Colonic mucosa (tissue), 4 donors: Measurements from ENCODE around the gene KRT26. TPM values are rescaled to one million over a fixed set of nuclear protein-coding genes. Genes with fewer than 3 reads are reported as not detected.

ENCODE experiments used
- DNase-seq: peaks from one replicate; pipeline ENCODE4 v3.0.0-alpha.2; 2020
- H3K27ac ChIP-seq: fragments of 200-600 bp; one replicate; pipeline ENCODE4 v1.8.0; 2021
- H3K27me3 ChIP-seq: fragments of 200-600 bp; one replicate; pipeline ENCODE4 v1.8.0; 2021
- H3K36me3 ChIP-seq: fragments of 200-600 bp; one replicate; pipeline ENCODE4 v1.8.0; 2021
- H3K4me1 ChIP-seq: fragments of 200-600 bp; one replicate; pipeline ENCODE4 v1.8.0; 2021; ENCODE audit warnings: mild to moderate bottlenecking
- H3K4me3 ChIP-seq: fragments of 200-600 bp; one replicate; pipeline ENCODE4 v1.8.0; 2021
- H3K9ac ChIP-seq, 2 donors: one replicate each; pipeline ENCODE4 v1.7.0; 2013; ENCODE audit warnings: control low read depth in 2 of 2, low read depth in 2 of 2, low read length in 2 of 2
- H3K9me3 ChIP-seq: fragments of 200-600 bp; one replicate; pipeline ENCODE4 v1.8.0; 2021
- intact Hi-C: fragments of 100-400 bp; cut with DNase I; formaldehyde crosslinking; loops from one replicate; pipeline ENCODE4 v1.14.1; 2022
- total RNA-seq, 2 donors: library from RNA; stranded (reverse); fragmentation: NEBNext Ultra II Directional in 1 of 2; extraction: Animal tissue kit (Norgen Biotek cat#: 25700) in 1 of 2; gene quantifications; one replicate each; pipeline ENCODE4 v1.2.1, GENCODE V29; 2021
- TF ChIP-seq, protein P1 (sequence below): fragments of 200-600 bp; IDR thresholded peaks from one replicate; pipeline ENCODE4 v1.8.0; 2022; ENCODE audit warnings: antibody characterized with exemption, mild to moderate bottlenecking
- donor health status: healthy.
- donor health status: DM: no; HTN: no; CAD: no.
- donor health status: DM: no; HTN: no; CAD: no.

KRT26 gene
- total RNA-seq, 2 donors from 2014 or later: not detected

DNA sequence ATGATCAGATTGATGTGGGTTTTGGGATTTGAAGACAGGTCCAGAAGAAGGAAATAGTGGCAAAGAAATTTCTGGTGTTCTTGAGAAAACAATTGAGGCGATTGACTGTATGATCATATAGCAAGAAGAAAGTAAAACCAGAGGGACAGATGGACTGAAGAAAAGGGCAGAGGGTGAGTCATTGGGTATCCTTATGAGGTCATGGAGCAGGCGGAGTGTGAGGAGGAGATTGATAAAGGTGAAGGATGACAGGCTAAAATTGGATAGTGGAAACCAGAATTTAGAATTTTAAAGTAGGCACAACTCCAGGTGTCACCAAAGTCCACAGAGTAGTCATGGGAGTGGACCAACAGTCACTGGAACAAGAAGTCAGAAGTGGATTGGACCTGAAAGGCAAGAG is 29.2 kb upstream of the KRT26 start:
- TF ChIP-seq, protein P1, sequence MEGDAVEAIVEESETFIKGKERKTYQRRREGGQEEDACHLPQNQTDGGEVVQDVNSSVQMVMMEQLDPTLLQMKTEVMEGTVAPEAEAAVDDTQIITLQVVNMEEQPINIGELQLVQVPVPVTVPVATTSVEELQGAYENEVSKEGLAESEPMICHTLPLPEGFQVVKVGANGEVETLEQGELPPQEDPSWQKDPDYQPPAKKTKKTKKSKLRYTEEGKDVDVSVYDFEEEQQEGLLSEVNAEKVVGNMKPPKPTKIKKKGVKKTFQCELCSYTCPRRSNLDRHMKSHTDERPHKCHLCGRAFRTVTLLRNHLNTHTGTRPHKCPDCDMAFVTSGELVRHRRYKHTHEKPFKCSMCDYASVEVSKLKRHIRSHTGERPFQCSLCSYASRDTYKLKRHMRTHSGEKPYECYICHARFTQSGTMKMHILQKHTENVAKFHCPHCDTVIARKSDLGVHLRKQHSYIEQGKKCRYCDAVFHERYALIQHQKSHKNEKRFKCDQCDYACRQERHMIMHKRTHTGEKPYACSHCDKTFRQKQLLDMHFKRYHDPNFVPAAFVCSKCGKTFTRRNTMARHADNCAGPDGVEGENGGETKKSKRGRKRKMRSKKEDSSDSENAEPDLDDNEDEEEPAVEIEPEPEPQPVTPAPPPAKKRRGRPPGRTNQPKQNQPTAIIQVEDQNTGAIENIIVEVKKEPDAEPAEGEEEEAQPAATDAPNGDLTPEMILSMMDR: no peak
- H3K4me1 ChIP-seq: no peaks in the 10 kb centered on the region
- H3K9me3 ChIP-seq: no peaks in the 10 kb centered on the region
- DNase-seq: no peak
- no peak overlapping the region for H3K4me3 ChIP-seq
- peaks cover 5% of the 10 kb centered on the region for H3K27me3 ChIP-seq
- intact Hi-C loops: loop anchor here (5.0 kb wide), 2 partner anchors 846 to 861 kb away; no protein-coding TSS in a partner anchor
- H3K9ac ChIP-seq: no peak overlapping the region
- H3K27ac ChIP-seq: no peak overlapping the region
- H3K36me3 ChIP-seq: no peaks in the 10 kb centered on the region

DNA sequence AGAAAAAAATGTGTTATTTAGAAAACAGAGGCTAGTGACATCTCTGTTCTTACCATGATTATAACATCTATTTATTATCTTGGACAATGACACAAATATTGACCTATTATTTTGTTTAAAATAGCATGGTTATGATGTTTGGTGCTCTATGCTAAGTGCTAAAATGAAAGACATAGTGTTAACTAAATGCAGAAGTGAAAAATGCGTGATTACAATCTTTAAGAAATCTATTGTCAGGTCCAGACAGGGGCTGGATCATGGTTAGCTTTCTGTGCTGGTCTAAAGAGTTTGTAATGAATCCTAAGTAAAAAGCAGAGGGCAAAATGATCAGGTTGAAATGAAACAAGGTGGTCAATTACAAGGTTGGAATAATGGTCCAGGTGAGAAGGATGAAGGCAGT is 28.4 kb upstream of the KRT26 start:
- Histone ChIP-seq H3K27me3 (peaks cover 5% of the 10 kb centered on the region), H3K4me3 (no peak overlapping the region), H3K9me3 (no peaks in the 10 kb centered on the region), H3K9ac (no peak overlapping the region), H3K4me1 (no peaks in the 10 kb centered on the region), H3K36me3 (no peaks in the 10 kb centered on the region), H3K27ac (no peak overlapping the region)
- intact Hi-C loops: loop anchor here (5.0 kb wide), 2 partner anchors 847 to 862 kb away; no protein-coding TSS in a partner anchor
- TF ChIP-seq, protein P1: no peak
- no peak for DNase-seq

DNA sequence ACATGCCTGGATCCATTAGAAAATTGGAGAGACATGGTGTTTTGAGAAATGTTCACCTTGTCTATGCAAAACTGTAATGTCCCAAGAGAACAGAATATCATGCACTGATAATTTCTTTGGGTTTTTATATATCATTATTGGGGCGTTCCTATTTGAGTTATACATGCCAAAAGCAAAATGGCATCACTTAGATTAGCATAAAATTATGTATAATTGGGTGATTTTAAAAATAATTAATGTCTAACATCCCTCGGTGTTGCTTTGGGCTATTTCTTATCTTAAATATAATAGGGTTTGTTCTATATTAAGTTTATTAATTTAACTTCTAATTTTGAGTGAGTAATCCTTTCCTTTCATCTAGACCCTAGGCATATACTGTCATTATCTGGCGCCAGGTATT is 27.9 kb upstream of the KRT26 start, which contains the start of gene KRT28:
TSS of gene KRT28 (minus strand) at position 101 of the 400 bp plus-strand sequence. CDS start at position 35, 66 bp downstream.
- H3K36me3 ChIP-seq: no peaks in the 10 kb centered on the region
- H3K4me1 ChIP-seq: no peaks in the 10 kb centered on the region
- TF ChIP-seq, protein P1: no peak
- no peak within 1 kb of the TSS for H3K9ac ChIP-seq
- intact Hi-C loops: loop anchor here (5.0 kb wide), 2 partner anchors 847 to 862 kb away; no protein-coding TSS in a partner anchor
- H3K9me3 ChIP-seq: no peaks in the 10 kb centered on the region
- no peak for DNase-seq
- no peak within 1 kb of the TSS for H3K4me3 ChIP-seq
- no peak within 1 kb of the TSS for H3K27ac ChIP-seq
- H3K27me3 ChIP-seq: peaks cover 5% of the 10 kb centered on the region

DNA sequence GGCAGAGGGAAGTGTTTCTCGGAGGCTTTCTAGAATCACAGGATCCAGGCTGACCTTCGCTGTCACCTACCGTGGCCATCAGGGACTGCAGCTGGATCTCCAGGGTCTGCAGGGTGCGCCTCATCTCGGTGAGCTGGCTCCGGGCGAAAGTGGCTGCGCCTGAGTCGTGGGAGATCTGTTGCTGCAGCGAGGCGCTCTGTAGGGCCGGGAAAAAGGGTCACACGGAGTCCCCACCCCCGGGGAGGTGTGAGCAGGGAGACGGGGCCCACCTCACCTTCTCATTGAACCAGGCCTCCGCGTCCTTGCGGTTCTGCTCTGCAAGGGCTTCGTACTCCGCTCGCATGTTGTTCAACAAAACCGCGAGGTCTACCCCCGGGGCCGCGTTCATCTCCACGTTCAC is 24.8 kb upstream of the KRT26 start:
- intact Hi-C loops: no loop called here
- Histone ChIP-seq H3K4me3 (no peak overlapping the region), H3K4me1 (no peaks in the 10 kb centered on the region), H3K9me3 (no peaks in the 10 kb centered on the region), H3K27me3 (peaks cover 5% of the 10 kb centered on the region), H3K36me3 (no peaks in the 10 kb centered on the region), H3K9ac (no peak overlapping the region), H3K27ac (no peak overlapping the region)
- TF ChIP-seq, protein P1: no peak
- no peak for DNase-seq

DNA sequence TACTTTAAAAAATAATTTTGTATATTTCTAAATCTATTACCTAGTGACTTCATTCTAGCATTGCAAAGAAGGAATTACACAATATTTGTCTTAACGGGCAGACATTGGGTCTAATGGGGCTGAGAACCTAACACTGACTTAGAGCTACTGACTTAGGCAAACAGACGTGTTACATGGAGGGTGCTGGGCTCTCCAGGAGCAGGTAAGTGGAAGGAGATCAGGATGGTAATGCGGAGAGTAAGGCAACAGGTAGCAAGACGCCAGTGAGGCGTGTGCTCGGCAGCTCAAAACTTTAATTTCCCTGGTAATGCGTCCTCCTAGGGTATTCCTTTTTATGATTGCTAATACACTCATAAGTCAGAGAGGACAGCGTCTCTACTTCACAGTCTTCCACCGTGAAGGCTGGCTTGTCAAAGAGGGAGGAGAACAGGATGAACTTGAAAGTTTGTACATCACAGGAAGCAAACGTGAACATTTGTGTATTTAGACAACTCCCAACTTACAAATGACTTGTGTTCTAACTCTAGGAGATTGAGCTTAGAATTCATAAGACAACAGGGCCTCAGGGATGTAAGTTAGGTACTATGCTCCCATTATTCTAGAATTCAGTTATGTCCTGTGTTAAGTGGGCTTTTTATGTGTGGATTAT is 23.1 kb upstream of the KRT26 start:
- no peaks in the 10 kb centered on the region for H3K4me1 ChIP-seq
- no peak overlapping the region for H3K9ac ChIP-seq
- no peaks in the 10 kb centered on the region for H3K27me3 ChIP-seq
- H3K27ac ChIP-seq: no peak overlapping the region
- no peak for DNase-seq
- intact Hi-C loops: no loop called here
- no peaks in the 10 kb centered on the region for H3K9me3 ChIP-seq
- H3K4me3 ChIP-seq: no peak overlapping the region
- TF ChIP-seq, protein P1: no peak
- no peaks in the 10 kb centered on the region for H3K36me3 ChIP-seq
